HCT116 (cell line): ENCODE data around the gene KCTD19. TPM values are rescaled to one million over a fixed set of nuclear protein-coding genes. Genes with fewer than 3 reads are reported as not detected.

Experiments used
- ATAC-seq: fragments of 200-7000 bp; cut with Tn5 transposase; 2 replicates; pipeline ENCODE4 v1.9.1; 2020; ENCODE audit warnings: mild to moderate bottlenecking, moderate library complexity
- BruUV-seq: library from RNA; stranded (reverse); fragments of 400-500 nt; replicated peaks from 2 replicates; lab custom pipeline; 2021; lab: Mats Ljungman, UMichigan
- CTCF ChIA-PET: fragments of 300-600 bp; sonication (Branson Sonifier 250); formaldehyde crosslinking; loops from one replicate; lab custom pipeline; 2021; ENCODE audit warnings: antibody characterized with exemption; lab: Charles Lee
- POLR2A ChIA-PET: fragments of 300-600, 350-600 bp; sonication (Branson Sonifier 250); formaldehyde crosslinking; loops from one replicate; lab custom pipeline; 2021; ENCODE audit warnings: antibody characterized with exemption; lab: Charles Lee
- RAD21 ChIA-PET, 2 experiments: fragments of 300-600 bp; sonication (Branson Sonifier 250); formaldehyde crosslinking; loops; one replicate each; lab custom pipeline; 2023; ENCODE audit warnings: low total read pairs in 2 of 2; ENCODE audit not compliant: uncharacterized antibody in 2 of 2, unreplicated experiment in 2 of 2, low non-redundant PET in 1 of 2; lab: Charles Lee
- DNase-seq: peaks from one replicate; pipeline ENCODE4 v3.0.0-alpha.2; 2010; ENCODE audit warnings: low read depth, low spot score
- H2AFZ ChIP-seq: fragments of 200-600 bp; shearing (Covaris generic), sonication (generic); 2 replicates; pipeline ENCODE4 v1.6.1; 2017; ENCODE audit warnings: low read depth, mixed run types, mixed read lengths, antibody characterized with exemption, low read length; ENCODE audit not compliant: poor library complexity, severe bottlenecking
- H3K27ac ChIP-seq: 2 replicates; pipeline ENCODE4 v1.5.1; 2012; ENCODE audit warnings: low read depth, low read length
- H3K27me3 ChIP-seq: fragments of 200-600 bp; sonication (generic); 2 replicates; pipeline ENCODE4 v1.6.1; 2016; ENCODE audit warnings: mixed run types, low read length, mixed read lengths; ENCODE audit not compliant: insufficient read depth
- H3K36me3 ChIP-seq, 2 experiments: fragments of 200-500 bp in 1 of 2; fragments of 200-600 bp in 1 of 2; sonication (Bioruptor generic) in 1 of 2; sonication (generic) in 1 of 2; 2 replicates each; pipeline versions ENCODE4 v1.5.1 to v1.6.1; 2014 to 2016; ENCODE audit warnings: low read length in 2 of 2, inconsistent platforms in 1 of 2, mixed read lengths in 1 of 2, mixed run types in 1 of 2; ENCODE audit not compliant: insufficient read depth in 2 of 2, control insufficient read depth in 1 of 2
- H3K4me1 ChIP-seq, 2 experiments: fragments of 200-600 bp in 1 of 2; sonication (generic) in 1 of 2; 2 replicates each; pipeline versions ENCODE4 v1.5.1 to v1.6.1; 2012 to 2017; ENCODE audit warnings: low read length in 2 of 2, inconsistent platforms in 1 of 2, mild to moderate bottlenecking in 1 of 2, mixed read lengths in 1 of 2, mixed run types in 1 of 2, moderate library complexity in 1 of 2; ENCODE audit not compliant: insufficient read depth in 2 of 2, control insufficient read depth in 1 of 2
- H3K4me2 ChIP-seq: fragments of 200-600 bp; sonication (generic); 2 replicates; pipeline ENCODE4 v1.6.1; 2017; ENCODE audit warnings: mixed run types, low read length, mixed read lengths
- H3K4me3 ChIP-seq, 2 experiments: fragments of 200-600 bp in 1 of 2; sonication (generic) in 1 of 2; replicated peaks in 1 of 2; 2 replicates each; pipeline ENCODE4 v1.5.1; 2011 to 2016; ENCODE audit warnings: low read length in 2 of 2, control low read depth in 1 of 2, low read depth in 1 of 2, mild to moderate bottlenecking in 1 of 2, mixed read lengths in 1 of 2, mixed run types in 1 of 2
- H3K79me2 ChIP-seq: fragments of 200-600 bp; sonication (generic); 2 replicates; pipeline ENCODE4 v1.6.1; 2017; ENCODE audit warnings: mild to moderate bottlenecking, mixed run types, low read length, moderate library complexity, mixed read lengths; ENCODE audit not compliant: insufficient read depth
- H3K9ac ChIP-seq: fragments of 200-600 bp; sonication (generic); 2 replicates; pipeline ENCODE4 v1.6.1; 2016; ENCODE audit warnings: low read length, mixed read lengths
- H3K9me2 ChIP-seq: fragments of 200-600 bp; sonication (generic), shearing (Covaris generic); 2 replicates; pipeline ENCODE4 v1.6.1; 2017; ENCODE audit warnings: mixed run types, mild to moderate bottlenecking, moderate library complexity; ENCODE audit not compliant: insufficient read depth
- H3K9me3 ChIP-seq, 2 experiments: fragments of 200-500 bp in 1 of 2; fragments of 200-600 bp in 1 of 2; sonication (Bioruptor generic) in 1 of 2; sonication (generic) in 1 of 2; 2 replicates each; pipeline ENCODE4 v1.6.1; 2014 to 2017; ENCODE audit warnings: low read length in 2 of 2, mixed read lengths in 2 of 2, inconsistent platforms in 1 of 2, low read depth in 1 of 2, mild to moderate bottlenecking in 1 of 2, mixed run types in 1 of 2, moderate library complexity in 1 of 2; ENCODE audit not compliant: control insufficient read depth in 1 of 2, insufficient read depth in 1 of 2
- H4K20me1 ChIP-seq: fragments of 200-600 bp; sonication (generic), shearing (Covaris generic); 2 replicates; pipeline ENCODE4 v1.6.1; 2017; ENCODE audit warnings: mixed run types, mild to moderate bottlenecking, moderate library complexity; ENCODE audit not compliant: insufficient read depth
- ATF3 ChIP-seq: IDR thresholded peaks from 2 replicates; pipeline ENCODE4 v1.6.1; 2012
- CTCF ChIP-seq, 3 experiments: fragments of 200-600 bp in 1 of 3; sonication (generic) in 1 of 3; IDR thresholded peaks in 2 of 3; conservative IDR thresholded peaks in 1 of 3; 2 replicates each; pipeline ENCODE4 v1.5.1; 2012 to 2017; ENCODE audit warnings: low read depth in 2 of 3, low read length in 2 of 3, antibody characterized with exemption in 1 of 3, borderline replicate concordance in 1 of 3, control low read depth in 1 of 3, mild to moderate bottlenecking in 1 of 3, mixed read lengths in 1 of 3, mixed run types in 1 of 3, moderate library complexity in 1 of 3; ENCODE audit not compliant: insufficient read depth in 1 of 3
- EGR1 ChIP-seq: IDR thresholded peaks from 2 replicates; pipeline ENCODE4 v1.6.1; 2012; ENCODE audit warnings: low read depth
- FOSL1 ChIP-seq: IDR thresholded peaks from 2 replicates; pipeline ENCODE4 v1.6.1; 2012; ENCODE audit warnings: low read depth
- REST ChIP-seq: IDR thresholded peaks from 2 replicates; pipeline ENCODE4 v1.6.1; 2012; ENCODE audit warnings: low read depth
- SP1 ChIP-seq: IDR thresholded peaks from 2 replicates; pipeline ENCODE4 v1.6.1; 2012; ENCODE audit warnings: low read depth
- ZFX ChIP-seq: fragments of 450-650 bp; IDR thresholded peaks from 2 replicates; pipeline ENCODE4 v1.6.1; 2017
- intact Hi-C: fragments of 100-400 bp; cut with micrococcal nuclease; formaldehyde crosslinking; loops from 2 replicates; pipeline ENCODE4 v1.10.0; 2022
- total RNA-seq: library from RNA; stranded (reverse); gene quantifications from one replicate; pipeline ENCODE4 v1.2.1, GENCODE V29; 2021; ENCODE audit not compliant: unreplicated experiment

Gene KCTD19
- total RNA-seq, 1 experiment from 2014 or later, result not detected

GRCh38 chr16:67255553-67256221, 70.9 kb downstream of the KCTD19 start:
- DNase-seq (no peak), ATAC-seq (no peak)
- Histone ChIP-seq H3K9ac (no peak overlapping the region), H3K79me2 (no peaks in the 10 kb centered on the region), H3K27ac (no peak overlapping the region), H3K27me3 (no peaks in the 10 kb centered on the region), H3K9me2 (no peaks in the 10 kb centered on the region), H3K4me3 (no peak overlapping the region), H4K20me1 (no peaks in the 10 kb centered on the region), H3K4me1 (no peaks in the 10 kb centered on the region), H2AFZ (no peak overlapping the region), H3K4me2 (no peak overlapping the region)
- ChIA-PET CTCF (no interaction called here), RAD21 (no interaction called here)
- BruUV-seq, result no TSS peak
- intact Hi-C loops, result no loop called here
- no peak for TF ChIP-seq REST
- no peak for TF ChIP-seq SP1
- TF ChIP-seq EGR1, result no peak
- TF ChIP-seq ZFX, result no peak
- no peak for TF ChIP-seq FOSL1
- TF ChIP-seq ATF3, result no peak
- no peak for TF ChIP-seq CTCF (IDR thresholded peaks at IDR 0.05 in 2 of 3, conservative IDR thresholded peaks at IDR 0.05 in 1 of 3; ENCODE audit: borderline replicate concordance in 1 of 3, insufficient read depth in 1 of 3, low read depth in 2 of 3, low read length in 2 of 3)
- TF ChIP-seq, all 23 proteins: peak for 0
- POLR2A ChIA-PET, result no interaction called here
- H3K36me3 ChIP-seq, result no peaks in the 10 kb centered on the region; a peak in 1 of 4 replicates
- no peaks in the 10 kb centered on the region for H3K9me3 ChIP-seq
